HG02852 (cell line): Measurements from ENCODE around the gene GRK7.
"Not testable (repeated sequence)": the region's sequence is repeated elsewhere in the genome, so short reads cannot be mapped to it uniquely, and the experiment has no call there.

ENCODE experiments used
- ATAC-seq: cut with Tn5 transposase; IDR thresholded peaks from one replicate; pipeline ENCODE4 v1.9.1; 2021; ENCODE audit warnings: mild to moderate bottlenecking, moderate library complexity; ENCODE audit not compliant: unreplicated experiment

The GRK7 gene

DNA sequence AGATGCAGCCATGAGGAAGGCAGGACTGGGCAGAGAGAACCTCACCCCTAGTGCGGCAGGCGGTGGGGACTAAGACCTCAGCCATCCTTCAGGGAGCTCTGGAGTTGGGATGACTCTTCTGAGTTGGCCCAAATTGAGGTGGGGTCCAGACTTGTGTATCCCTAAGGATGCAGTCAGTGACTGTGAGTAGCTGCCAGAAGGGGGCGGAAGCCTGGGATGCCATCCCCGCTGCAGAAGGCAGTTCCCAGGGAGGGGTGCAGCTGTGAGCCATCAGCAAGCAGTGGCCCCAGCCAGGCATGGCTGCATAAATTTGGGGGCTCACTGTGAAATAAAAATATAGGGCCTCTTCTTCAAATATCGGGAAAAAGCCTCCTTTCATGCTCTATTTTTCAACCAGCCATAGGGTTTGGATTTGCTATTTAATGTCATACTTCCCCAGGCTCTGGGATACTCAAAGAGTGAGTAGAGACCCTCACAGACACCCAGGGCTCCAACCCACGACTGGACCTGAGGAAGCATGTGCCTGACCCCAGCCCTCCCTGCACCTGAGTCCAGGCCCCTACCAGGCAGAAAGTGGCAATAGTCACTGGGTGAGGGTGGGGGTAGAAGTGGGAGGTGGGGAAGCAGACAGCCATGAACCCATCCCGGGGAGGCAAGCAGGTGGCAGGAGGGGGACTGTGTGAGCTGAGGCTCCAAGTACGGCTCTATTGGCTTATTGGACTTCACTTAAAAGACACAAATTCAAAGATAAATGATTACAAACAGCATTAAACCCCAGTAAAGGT is 30.5 kb downstream of the GRK7 start:
- no peak for ATAC-seq

DNA sequence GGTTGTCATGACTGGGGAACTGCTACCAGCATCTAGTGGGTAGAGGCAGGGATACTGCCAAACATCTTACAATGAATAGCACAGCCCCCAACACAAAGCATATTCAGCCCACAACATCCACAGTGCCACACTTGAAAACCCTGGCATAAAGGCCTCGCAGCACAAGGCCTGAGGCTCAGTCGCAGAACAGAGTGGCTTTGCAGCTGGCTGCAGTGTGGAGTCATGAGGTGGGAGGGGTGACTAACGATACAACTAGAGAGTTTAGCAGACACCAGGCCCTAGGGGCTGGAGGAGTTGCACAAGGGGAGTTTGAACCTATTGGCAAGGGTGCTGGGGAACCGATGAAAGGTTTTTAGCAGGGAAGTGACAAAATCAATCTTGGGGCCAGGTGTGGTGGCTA is 32.1 kb downstream of the GRK7 start:
- ATAC-seq = no peak

DNA sequence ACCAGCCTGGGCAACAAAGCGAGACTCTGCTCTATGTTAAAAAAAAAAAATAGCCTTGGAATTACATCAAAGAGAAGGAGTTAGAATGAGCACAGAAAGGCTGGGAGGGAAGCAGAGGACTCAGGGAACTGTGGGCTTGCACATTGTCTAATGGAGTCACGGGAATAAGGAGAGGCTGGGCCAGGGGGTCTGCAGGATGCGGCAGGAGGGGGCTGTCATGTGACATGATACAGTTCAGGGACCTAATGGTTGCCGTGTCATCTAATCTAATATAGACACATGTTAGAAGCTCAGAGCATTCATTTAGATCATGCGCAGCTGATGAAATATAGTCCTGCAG is 32.5 kb downstream of the GRK7 start:
- no peak for ATAC-seq

DNA sequence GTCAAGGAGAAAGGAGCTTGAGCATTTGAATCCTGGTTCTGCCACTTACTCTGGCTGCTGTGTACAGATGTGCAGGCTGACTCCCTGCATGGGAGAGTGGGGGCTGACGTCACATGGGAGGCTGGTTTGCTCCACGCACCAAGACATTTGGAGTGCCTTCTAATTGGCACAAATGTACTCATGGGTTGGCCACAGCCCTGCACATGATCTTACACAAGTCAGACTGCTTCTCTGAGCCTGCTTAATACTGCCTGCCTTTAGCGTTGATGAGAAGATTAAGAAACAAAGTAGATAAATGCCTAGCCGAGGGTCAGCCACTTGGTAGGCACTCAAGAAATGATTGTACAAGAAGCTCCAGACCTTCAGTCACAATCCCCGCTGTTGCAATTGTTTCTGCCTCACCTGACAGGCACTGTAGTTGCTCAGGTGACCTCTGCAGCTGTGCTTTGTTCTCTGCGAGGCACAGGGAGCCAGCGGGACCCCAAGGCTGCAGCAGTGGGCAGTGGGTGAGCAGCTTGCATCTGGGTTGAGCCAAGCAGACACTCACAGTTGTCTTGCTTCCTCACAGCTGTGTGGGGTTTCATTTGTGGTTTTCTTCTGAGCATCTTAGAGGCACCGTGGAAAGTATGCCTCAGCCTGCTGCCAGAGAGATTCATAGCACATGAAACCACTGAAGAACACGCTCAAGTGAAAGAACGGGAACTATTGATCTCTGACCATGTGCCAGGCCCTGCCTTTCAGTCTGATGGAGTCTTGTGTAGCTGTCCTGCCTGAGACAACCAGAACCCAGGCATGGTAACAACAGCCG is 33.1 kb downstream of the GRK7 start:
- peak; percentile 94 for ATAC-seq

DNA sequence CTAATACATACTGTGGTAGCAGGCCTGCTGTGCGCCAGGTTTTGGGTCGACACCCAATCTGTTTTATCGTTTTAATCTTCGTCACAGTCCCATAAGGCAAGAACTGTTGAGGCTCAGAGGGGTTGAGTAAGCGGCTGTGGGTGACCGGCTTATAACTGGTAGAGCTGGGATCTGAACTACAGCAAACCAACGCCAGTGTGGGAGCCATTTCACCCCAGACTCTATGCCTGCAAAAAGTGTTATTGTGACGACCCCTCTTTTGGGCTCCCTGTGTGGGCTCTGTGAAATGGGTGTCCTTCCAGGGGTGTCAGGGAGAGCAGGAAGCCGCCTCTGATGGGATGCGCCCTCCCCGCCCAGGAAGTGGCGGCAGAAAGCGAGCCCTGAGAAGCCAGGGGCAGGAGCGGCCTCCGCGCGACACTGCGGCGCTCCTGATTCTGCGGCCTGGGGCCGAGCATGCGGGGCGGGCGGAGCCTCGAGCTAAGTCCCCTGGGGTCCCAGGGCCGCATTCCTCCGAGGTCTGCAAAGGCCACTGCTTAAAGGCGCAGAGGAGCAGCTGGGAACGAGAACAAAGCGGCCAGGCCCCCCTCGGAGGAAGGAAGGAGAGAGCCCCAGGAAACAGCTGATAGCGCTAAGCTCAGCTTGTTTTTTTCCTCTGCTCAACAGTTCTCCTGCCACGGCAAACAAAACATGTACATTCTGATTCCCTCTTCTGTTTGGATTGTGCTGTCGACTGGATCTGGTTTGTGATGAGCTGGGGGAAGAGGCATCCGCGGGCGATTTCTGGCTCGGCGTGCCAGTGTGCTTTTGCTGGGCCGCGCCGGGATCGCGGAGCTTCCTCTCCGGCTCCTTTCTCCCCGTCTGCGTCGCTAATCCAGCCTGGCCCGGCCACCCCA is 33.9 kb downstream of the GRK7 start:
- no peak for ATAC-seq

DNA sequence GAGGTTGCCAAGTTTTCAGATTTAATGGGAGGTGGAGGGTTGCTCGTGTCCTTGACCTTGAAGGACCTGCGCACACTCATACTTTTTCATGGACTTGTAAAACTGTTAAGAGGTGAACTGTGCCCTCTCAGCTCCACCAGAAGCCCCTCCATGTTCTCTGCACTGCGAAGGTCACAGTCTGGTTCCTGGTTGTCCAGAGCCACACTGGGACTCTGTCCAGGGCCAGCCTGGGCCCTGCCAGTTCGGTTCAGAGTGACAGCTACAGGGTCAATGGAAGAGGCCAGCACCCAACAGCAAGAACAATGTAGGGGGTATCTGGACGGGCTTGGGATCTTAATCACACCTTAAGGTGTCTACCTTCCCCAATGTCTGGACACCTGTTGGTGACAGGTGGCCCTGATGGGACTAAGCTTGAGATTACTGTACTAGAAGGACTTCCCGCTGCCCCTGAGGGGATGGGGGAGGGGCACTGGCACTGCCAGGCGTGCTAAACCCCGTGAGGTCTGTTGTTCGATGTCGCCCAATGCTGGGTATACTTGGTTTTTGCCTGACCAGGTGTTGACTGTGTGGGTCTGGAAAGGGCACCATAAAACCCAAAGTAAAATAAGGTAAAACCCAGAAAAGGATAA is 34.7 kb downstream of the GRK7 start:
- ATAC-seq = no peak

DNA sequence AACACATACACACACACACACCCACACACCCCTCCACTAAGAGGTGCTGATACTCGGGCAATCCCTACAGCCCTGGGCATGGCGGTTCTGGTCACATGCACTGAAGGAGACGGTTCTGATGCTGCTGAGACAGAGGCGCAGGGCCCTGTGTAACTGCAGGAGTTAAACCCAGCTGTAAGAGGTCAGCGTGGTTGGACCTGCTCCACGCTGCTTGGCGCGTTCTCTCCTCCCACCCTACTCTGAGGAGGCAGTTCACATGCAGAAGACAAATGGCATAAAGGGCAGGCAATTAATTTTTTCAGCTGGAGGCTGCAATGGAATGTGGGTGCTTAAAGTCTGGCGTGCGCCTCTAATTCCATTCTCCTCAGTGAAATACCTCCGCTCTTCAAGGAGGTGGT is 35.2 kb downstream of the GRK7 start:
- ATAC-seq = no peak

DNA sequence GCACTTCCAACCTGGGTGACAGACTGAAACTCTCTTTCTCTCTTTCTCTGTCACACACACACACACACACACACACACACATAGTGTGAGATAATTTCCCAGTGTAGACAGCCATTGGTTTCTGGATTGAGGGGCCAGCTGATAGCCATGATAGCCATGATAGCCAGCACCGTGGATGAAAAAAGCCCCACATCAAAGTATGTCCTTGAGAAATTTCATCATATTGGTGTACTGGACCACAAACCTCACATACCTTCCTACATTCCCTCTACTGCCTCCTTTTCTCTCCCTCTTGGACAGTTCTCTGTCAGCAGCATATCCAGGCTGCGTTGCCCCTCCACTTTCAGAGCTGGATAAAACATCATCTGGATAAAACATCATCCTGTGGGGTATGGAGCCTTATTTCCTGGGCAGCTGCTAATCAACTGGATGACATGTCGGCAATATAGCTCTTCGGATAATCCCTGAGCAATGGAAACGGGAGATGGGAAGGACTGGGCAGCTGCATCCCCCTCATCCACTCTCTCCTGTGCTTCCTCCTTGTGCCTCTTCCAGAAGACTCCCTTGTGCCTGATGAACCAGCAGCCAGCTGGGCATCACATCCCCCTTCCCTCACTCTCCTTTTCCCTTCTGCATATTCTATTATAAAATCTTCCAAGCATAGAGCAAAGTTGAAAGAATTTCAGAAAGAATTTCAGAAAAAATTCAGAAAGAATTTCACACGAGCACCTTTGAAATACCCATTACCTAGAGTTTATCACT is 39.3 kb downstream of the GRK7 start:
- no peak for ATAC-seq

DNA sequence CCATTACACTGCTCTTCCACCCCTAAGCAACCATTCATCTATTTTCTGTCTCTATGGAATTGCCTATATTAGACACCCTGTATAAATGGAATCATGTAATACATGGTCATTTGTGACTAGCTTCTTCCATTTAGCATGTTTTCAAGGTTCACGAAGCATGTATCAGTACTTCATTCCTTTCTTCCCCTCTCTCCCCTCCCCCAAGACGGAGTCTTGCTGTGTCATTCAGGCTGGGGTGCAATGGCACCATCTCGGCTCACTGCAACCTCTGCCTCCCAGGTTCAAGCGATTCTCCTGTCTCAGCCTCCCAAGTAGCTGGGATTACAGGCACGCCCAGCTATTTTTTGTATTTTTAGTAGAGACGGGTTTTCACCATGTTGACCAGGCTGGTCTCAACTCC is 40.3 kb downstream of the GRK7 start:
- ATAC-seq = not testable (repeated sequence)

DNA sequence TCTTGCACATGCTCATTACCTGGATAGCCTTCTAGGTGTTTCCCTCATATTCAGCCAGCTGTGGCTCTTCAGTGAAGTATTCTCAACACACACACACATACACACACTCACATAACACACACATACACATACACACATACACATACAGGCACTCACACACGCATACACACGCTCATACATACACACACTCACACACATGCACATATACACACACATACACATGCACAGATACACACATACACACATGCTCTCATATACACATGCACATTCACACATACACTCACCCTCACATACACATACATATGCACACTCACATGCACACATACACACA is 41.2 kb downstream of the GRK7 start:
- no peak for ATAC-seq

DNA sequence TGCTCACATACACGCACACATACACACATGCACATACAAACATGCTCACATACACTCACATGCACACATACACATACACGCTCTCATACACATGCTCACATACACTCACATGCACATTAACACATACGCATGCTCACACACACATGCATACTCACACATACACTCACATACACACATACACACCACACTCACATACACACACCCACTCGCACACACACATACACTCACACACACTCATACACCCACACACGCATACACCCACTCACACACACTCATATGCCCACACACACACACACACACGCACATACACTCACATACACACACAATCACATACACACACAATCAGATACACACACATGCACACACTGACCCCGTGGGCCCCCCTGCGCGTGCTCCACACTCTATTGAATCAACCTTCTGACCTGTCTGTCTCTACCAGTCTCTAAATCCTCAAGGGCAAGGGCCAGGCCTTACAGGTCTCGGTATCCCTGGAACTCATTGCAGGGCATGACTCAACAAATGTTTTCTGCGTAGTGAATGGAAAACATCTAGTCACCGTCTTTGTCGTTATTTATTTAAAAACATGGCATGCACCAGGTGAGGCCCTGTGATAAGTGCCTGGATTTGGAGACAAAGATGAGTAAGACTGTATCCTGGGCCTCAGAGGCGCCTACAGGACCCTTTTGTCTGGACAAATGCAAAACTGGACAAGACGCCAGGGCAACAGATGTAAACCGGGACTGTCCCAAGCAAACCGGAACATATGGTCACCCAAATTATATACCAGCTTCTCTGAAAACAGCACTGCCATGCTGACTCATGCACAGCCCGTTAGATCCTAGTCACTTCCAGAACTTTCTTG is 41.8 kb downstream of the GRK7 start:
- no peak for ATAC-seq

DNA sequence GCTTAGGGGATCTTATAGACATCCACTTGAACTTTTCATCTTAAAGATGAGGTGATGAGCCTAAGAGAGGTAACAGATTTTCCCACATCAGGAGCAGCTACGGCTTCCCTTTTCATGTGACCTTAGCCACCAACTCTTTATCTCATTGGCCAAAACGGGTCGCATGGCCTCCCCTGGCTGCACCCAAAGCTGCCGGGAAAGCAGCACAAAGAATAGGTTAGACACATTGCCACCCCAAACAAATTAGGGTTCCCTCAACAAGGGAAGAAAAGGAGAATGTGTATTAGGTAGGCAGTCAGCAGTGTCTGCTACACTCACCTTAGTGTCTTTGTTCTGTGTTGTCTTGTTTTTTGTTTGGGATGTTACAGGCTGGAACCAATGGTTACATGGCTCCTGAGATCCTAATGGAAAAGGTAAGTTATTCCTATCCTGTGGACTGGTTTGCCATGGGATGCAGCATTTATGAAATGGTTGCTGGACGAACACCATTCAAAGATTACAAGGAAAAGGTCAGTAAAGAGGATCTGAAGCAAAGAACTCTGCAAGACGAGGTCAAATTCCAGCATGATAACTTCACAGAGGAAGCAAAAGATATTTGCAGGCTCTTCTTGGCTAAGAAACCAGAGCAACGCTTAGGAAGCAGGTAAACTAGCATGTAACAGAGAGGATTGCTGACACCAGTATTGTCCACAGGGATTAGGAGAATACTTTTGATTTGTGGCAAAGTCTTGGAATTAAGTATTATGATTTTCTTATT is 44.2 kb downstream of the GRK7 start:
- no peak for ATAC-seq

DNA sequence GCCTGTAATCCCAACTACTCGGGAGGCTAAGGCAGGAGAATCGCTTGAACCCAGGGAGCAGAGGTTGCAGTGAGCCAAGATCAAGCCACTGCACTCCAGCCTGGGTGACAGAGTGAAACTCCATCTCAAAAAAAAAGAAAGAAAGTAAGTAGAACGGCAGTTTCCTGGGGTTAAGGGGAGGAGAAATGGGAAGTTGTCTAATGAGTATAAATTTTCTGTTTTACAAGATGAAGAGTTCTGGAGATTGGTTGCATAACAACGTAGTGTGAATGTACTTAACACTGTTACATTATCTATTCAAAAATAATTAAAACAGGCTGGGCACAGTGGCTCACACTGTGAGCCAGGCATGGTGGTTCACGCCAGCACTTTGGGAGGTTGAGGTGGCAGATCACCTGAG is 45.4 kb downstream of the GRK7 start:
- no peak for ATAC-seq

DNA sequence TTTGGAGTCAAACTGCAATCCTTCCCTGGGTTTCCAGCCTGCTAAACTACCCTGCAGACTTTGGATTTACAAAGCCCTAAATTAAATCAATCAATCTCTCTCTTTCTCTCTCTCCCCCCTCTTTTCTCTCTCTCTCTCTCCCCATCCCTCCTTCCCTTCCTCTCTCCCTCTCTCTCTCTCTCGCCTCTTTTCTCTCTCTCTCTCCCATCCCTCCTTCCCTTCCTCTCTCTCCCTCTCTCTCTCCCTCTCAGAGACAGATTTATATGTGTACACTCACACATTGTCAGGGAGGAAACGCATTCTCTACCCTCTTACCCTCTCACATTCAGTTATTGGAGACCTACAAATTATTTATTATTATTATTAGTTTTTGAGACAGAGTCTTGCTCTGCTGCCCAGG is 47.0 kb downstream of the GRK7 start:
- no peak for ATAC-seq

DNA sequence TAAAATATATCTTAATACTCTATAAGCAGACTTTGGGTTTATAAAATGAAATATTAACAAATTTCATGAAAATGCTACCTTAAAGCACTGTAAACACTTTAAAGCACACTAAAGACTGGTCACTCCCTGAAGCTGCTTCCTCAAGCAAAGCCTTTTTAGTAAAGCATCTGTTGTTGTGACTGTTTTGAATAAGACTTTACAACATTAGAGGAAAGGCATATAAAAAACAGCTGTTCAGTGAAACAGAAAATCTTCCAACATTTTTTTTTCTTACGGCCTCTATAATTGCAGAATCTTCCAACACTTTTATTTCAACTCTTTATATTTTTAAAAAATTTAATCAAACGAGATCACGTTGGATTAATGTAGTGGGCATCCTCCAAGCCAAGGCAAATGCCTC is 48.1 kb downstream of the GRK7 start:
- no peak for ATAC-seq

DNA sequence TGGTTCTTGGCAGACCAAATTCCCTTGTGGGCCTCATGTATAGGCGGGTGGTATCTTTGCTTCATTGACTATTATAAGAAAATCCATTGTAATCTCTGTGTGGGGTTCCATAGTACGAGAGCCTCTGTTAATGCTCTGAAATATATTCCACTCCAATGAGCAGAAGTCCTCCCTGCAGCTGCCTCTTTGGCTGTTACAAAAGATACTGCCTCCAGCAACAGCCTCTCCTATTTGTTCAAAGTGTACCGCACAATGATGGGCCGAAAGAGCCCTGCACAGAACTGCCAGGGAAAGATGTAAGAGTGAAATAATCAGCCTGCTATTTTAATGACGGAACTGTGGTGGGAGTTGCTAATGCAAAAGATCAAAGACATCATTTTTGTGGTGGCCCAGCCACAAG is 48.9 kb downstream of the GRK7 start:
- no peak for ATAC-seq

DNA sequence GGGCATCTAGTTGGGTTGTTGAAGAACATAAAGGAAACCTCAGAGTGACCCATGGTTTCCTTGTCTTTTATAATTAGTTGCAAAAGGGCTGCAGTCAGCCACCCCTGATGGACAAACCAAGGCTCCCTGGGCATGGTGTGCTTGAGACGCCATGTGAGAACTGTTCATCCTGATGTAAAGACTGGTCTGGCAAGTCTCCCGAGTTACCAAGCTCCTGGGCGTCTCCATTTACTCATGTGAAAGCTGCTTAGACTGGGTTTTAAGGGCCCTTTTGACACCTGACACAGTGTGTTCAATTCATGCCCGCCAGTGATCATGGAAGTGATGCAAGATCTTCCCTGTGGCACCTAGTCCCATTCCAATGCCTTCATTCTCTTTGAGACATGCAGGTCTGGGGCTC is 49.4 kb downstream of the GRK7 start:
- ATAC-seq = no peak
